ENCODE measurements around the gene PTP4A2.

The PTP4A2 gene

DNA sequence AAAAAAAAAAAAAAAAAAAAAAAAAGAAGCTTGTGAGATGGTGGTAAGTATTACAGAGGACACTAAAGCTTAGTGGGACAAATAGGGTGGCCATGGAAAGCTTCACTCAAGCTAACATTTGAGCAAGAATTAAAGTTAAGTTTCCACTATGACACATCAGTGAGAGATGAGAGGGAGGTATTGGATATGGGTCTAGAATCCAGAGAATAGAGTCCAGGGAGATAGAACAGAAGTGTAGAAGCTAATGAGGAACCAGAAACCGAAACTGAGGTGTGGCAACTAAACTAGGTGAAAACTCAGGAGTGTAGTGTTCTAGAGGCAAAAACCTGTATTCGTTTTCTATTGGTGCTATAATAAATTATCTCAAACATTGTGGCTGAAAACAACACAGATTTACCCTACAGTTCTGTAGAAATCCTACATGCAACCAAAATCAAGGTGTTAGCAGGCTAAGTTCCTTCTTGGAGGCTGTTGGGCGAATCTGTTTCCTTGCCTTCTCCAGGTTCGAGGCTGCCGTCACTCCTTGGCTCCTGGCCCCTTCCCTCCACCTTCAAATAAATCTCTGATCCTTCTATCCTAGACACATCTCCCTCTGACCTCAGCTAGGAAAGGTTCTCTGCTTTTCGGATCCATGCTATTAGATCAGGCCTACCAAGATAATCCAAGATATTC lies 36.2 kb downstream of the PTP4A2 start:
- TF ChIP-seq GATA2 (IDR thresholded peaks at IDR 0.05; ENCODE audit: low read depth, low read length) = no peak
- no peak for TF ChIP-seq GATA3 (IDR thresholded peaks at IDR 0.05; ENCODE audit: low read depth, low read length)

DNA sequence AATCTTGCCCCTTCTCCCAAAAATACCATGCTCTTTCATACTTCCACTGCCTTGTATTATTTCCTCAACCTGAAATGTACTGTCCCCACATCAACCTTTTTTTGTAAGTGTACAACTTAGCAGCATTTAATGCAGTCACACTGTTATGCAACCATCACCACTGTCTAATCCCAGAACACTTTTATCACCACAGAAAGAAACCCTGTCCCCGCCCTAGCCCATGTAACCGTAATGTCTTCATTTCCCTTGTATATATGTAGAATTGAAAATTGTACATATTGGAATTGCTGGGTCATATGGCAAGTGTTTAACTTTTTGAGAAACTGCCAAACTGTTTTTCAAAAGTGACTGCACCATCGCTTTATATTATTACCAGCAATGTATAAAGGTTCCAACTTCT lies 37.4 kb downstream of the PTP4A2 start:
- TF ChIP-seq GATA2 (IDR thresholded peaks at IDR 0.05; ENCODE audit: low read depth, low read length) (no peak), GATA3 (IDR thresholded peaks at IDR 0.05; ENCODE audit: low read depth, low read length) (no peak)

DNA sequence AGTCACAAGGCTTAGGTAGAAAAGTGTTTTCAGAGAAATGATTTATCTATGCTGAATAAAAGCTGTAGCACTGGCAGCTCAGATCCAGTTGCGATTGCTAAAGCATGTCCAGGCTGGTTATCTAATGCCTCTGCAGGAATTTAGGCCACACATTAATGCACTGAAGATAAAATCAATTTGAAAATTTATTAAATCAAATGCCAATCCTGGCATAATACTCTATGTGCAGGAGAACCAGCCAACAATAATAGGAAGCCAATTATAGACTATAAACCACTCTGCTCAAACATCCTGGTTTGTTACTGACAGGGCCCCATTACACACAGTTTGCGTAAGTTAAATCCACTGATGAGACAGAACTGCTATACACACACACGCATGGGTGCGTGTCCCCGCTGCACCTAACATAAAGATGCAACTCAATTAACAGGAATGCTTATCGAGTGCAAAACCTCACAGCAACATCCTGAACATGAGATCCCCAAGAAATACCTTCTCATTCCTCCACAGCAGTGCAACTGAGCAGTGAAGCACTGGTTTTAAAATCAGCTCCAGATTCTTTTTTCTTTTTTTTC lies 40.6 kb downstream of the PTP4A2 start:
- TF ChIP-seq GATA3 (IDR thresholded peaks at IDR 0.05; ENCODE audit: low read depth, low read length) (peak; percentile 57; the same call in 1 of the 2 replicates), GATA2 (IDR thresholded peaks at IDR 0.05; ENCODE audit: low read depth, low read length) (peak; percentile 90)

DNA sequence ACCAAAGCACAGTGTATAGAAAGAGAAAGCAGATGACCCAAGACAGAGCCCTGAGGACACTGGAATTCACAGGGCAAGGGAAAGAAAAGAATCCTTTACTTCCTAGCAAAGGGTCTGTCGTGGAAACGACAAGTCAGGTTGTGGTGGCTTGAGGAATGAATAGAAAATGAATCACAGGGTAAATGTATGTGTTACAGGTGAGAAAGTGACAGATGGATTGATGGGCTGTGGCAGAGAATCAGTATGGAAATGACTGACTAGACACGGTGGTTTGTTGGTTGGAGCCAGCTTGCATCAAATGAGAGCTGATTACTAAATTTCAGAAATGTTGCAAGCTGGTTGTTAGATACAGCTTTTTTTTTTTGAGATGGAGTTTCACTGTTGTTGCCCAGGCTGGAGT lies 46.9 kb downstream of the PTP4A2 start:
- TF ChIP-seq GATA3 (IDR thresholded peaks at IDR 0.05; ENCODE audit: low read depth, low read length) = no peak

DNA sequence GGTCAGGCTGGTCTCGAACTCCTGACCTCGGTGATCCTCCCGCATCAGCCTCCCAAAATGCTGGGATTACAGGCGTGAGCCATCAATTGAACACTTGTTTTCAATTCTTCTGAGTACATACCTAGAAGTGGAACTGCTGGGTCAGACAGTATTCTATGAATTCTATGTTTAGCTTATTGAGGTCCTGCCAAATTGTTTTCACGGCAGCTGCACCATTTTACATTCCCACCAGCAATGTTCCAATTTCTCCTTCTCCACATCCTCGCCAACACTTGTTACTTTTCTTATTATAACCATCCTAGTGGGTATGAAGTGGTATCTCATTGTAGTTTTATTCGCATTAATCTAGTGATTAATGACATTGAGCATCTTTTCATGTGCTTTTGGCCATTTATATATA lies 49.9 kb downstream of the PTP4A2 start:
- no peak for TF ChIP-seq GATA2 (IDR thresholded peaks at IDR 0.05; ENCODE audit: low read depth, low read length)

DNA sequence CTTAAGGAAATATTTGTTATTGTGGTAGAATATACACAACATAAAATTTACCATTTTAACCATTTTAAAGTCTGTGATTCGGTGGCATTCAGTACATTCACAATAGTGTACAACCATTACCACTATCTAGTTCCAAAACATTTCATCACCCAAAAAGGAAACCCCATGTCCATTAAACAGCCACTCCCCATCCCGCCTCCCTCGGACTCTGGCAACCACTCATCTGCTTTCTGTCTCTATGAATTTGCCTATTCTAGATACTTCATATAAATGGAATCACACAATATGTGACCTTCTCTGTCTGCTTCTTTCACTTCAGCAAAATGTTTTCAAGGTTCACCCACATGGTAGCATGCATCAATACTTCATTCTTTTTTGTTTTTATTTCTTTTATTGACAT lies 51.3 kb downstream of the PTP4A2 start:
- TF ChIP-seq GATA2 (IDR thresholded peaks at IDR 0.05; ENCODE audit: low read depth, low read length) (no peak), GATA3 (IDR thresholded peaks at IDR 0.05; ENCODE audit: low read depth, low read length) (no peak)

DNA sequence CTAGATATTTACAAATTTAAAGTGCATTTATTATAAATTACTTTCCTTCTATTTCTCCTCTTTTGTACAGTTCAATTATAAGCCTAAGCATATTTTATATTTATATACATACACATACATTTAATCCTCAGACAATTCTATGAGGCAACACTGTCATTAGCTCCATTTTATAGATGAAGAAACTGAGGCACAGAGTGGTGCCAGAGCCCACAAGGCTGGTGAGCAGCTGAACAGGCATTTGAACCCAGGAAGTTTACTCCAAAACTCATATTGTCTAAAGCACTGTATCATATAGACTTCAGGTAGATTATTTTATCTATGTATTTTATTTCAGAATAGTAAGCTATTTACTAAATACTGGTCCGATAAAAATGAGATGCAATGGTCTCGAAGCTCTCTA lies 52.3 kb downstream of the PTP4A2 start:
- no peak for TF ChIP-seq GATA2 (IDR thresholded peaks at IDR 0.05; ENCODE audit: low read depth, low read length)
- TF ChIP-seq GATA3 (IDR thresholded peaks at IDR 0.05; ENCODE audit: low read depth, low read length) = no peak

DNA sequence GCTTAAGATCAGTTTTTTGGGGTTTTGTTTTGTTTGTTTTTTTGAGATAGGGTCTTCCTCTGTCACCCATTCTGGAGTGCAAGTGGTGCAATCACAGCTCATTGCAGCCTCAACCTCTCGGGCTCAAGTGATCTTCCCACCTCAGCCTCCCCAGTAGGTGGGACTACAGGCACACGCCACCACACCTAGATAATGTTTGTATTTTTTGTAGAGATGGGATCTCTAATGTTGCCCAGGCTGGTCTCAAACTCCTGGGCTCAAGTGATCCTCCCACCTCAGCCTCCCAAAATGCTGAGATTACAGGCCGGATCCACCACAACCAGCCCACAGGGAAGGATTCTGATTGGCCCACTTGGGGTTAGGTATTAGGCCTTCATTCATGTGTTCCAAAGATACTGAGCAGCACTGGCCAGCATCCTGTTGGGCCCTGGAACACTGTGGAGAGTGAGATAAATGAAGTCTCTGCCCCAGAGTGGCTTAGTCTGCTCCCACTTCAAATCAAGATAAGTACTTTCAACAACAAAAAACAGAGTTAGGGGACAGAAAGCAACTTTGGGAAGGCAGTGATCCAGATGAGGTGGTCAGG lies 54.7 kb downstream of the PTP4A2 start:
- TF ChIP-seq GATA3 (IDR thresholded peaks at IDR 0.05; ENCODE audit: low read depth, low read length) = no peak
- no peak for TF ChIP-seq GATA2 (IDR thresholded peaks at IDR 0.05; ENCODE audit: low read depth, low read length)

DNA sequence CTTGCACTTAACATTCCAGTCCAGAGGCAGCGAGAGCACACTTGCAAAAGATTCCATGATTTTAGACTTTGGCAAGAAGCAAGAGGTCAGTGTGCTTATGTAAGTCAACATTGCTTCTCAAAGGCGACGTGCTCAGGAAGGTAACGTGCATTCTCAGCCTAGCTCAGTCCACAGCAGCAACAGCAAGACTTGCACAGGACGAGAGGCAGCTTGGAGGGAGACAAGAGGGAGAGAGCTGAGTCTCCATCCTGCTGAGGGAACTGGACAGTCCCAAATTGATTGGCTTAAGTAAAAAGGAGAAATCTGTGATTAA lies 56.5 kb downstream of the PTP4A2 start:
- no peak for TF ChIP-seq GATA2 (IDR thresholded peaks at IDR 0.05; ENCODE audit: low read depth, low read length)
- TF ChIP-seq GATA3 (IDR thresholded peaks at IDR 0.05; ENCODE audit: low read depth, low read length) = no peak

DNA sequence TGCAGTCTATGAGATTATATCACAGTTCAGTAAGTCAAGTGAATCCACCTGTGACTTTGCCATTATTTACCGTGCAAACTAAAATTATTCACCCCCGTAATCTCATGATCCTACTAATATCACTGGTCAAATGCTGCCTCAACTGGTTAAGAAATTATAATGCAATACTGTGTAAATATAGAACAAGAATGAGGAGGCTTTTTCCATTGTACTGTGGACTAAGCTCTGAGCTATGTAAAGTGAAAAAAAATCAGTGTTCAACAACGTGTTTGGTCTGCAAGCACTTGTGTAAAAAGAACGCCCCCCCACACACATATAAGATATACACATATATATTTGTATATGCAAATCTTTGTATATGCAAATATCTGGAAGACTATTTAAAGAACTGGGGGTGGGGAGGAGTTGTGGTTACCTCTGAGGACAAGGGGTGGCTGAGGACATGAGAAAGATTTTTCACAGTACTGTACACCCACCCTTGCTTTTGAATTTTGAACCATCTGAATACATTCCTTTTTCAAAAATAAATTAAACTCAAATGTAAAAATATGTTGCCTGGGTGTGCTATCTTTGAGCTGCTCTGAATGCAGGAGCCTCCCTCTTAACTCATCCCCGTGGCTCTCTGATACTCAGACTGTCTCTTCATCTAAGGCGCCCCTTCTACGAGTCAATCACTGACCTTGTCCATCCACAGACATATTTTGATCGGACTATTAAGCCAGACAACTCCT lies 57.0 kb downstream of the PTP4A2 start:
- no peak for TF ChIP-seq GATA2 (IDR thresholded peaks at IDR 0.05; ENCODE audit: low read depth, low read length)
- TF ChIP-seq GATA3 (IDR thresholded peaks at IDR 0.05; ENCODE audit: low read depth, low read length) = no peak

DNA sequence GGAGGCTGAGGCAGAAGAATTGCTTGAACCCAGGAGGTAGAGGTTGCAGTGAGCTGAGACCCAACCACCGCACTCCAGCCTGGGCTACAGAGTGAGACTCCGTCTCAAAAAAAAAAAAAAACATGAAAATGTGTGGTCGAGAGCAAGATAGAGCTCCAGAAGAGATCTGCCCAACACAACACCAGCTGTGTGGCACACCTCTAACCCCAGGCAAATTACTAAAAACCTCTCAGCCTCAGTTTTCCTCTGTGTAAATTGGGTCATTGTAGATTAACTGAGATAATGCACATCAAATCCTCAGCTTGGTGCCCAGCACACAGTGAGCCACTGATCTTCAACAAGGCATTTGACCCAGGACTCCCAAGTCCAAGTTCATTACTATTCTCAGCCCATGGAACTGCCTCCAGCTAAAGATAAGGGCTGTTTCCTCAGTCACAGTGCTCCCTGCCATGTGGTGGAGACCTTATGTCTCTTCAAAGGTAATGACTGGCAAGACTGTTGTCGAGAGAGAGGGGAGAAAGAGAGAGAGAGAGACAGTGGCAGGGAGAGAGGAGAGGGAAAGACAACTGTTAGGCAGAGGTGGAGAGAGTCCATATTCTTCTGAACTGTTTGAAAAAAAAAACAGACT lies 58.1 kb downstream of the PTP4A2 start:
- TF ChIP-seq GATA3 (IDR thresholded peaks at IDR 0.05; ENCODE audit: low read depth, low read length) (no peak), GATA2 (IDR thresholded peaks at IDR 0.05; ENCODE audit: low read depth, low read length) (no peak)

DNA sequence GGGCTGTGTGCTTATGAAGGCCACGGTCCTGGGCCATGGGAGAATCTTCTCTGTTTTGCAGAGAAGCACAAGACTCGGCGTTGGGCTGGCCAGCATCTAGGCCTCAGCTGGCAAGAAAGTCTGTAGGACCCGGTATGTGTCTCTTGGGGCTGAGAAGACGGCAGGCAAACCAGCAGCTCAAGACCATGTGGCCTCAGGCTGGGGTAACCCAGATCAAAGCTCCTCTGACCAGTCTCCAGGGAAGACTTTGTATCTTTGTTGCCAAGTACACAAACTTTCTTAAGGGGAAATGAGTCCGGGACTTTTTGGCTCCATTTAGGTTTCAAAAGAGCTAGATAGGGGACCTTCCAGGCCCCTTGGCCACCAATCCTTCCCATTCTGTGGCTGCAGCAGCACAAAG lies 60.1 kb downstream of the PTP4A2 start:
- TF ChIP-seq GATA3 (IDR thresholded peaks at IDR 0.05; ENCODE audit: low read depth, low read length) (no peak), GATA2 (IDR thresholded peaks at IDR 0.05; ENCODE audit: low read depth, low read length) (no peak)

DNA sequence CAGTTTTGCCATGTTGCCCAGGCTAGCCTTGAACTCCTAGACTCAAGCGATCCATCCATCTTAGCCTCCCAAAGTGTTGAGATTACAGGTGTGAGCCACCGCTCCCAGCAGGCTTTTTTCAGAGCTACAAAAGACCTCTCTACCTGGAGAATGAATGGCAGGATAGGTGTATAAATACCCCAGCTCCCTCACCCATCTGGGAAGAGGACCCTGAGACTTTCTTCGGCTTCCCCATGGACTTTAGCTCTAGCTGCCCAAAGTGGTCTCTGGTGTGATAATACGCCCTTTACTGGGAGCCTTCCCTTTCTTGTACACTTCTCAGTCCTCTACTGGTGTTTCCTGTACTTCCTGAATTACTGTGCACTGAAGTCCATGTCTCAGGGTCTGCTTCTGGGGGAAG lies 60.6 kb downstream of the PTP4A2 start:
- no peak for TF ChIP-seq GATA3 (IDR thresholded peaks at IDR 0.05; ENCODE audit: low read depth, low read length)
- TF ChIP-seq GATA2 (IDR thresholded peaks at IDR 0.05; ENCODE audit: low read depth, low read length) = no peak

DNA sequence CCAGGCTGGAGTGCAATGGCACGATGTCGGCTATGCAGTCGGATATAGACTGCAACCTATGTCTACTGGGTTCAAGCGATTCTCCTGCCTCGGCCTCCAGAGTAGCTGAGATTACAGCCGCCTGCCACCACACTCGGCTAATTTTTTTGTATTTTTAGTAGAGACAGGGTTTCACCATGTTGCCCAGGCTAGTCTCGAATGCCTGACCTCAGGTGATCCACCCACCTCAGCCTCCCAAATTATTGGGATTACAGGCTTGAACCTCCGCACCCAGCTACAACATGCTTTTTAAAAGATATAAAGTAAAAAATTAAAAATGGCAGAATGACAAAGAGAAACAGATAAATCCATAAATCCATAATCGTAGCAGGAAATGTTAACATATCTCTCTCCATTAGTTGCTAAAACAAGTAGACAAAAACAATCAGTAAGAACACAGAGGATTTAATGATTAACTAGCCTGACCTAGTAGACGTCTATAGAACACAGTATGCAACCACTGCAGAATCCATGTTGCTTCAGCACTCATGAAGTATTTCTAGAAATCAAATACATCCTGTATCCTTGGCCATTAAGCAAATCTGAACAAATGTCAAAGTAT lies 62.4 kb downstream of the PTP4A2 start:
- no peak for TF ChIP-seq GATA3 (IDR thresholded peaks at IDR 0.05; ENCODE audit: low read depth, low read length)
- TF ChIP-seq GATA2 (IDR thresholded peaks at IDR 0.05; ENCODE audit: low read depth, low read length) = no peak
